Fibroblast of lung (primary cell): ENCODE data around the gene EMILIN2.

ENCODE experiments used
- EZH2 ChIP-seq: IDR thresholded peaks from 2 replicates; pipeline ENCODE4 v1.5.1; 2012; ENCODE audit warnings: low read length, control low read depth, mild to moderate bottlenecking; ENCODE audit errors: missing control alignments
- TF ChIP-seq, protein P1 (sequence below), 2 donors: IDR thresholded peaks in 1 of 2; conservative IDR thresholded peaks in 1 of 2; 1 replicate in 1 of 2; 2 replicates in 1 of 2; pipeline ENCODE4 v1.5.1; 2011 to 2012; ENCODE audit warnings: low read length in 2 of 2, control low read depth in 1 of 2, inconsistent platforms in 1 of 2, low read depth in 1 of 2, mild to moderate bottlenecking in 1 of 2

DNA sequence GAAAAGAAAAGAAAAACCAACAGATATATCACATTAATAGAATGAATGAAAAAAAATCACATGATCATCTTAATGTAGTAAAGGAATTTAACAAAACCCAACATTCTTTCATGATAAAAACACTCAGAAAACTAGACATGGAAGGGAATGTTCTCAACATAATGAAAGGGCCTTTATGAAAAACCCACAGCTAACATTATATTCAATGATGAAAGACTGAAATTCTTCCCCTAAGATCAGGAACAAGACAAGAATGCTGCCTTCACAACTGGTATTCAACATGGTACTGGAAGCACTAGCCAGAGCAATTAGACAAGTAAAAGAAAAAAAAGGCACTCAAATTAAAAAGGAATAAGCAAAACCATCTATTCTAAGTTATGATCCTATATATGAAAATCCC lies 28.5 kb upstream of the EMILIN2 start:
- TF ChIP-seq, protein P1, sequence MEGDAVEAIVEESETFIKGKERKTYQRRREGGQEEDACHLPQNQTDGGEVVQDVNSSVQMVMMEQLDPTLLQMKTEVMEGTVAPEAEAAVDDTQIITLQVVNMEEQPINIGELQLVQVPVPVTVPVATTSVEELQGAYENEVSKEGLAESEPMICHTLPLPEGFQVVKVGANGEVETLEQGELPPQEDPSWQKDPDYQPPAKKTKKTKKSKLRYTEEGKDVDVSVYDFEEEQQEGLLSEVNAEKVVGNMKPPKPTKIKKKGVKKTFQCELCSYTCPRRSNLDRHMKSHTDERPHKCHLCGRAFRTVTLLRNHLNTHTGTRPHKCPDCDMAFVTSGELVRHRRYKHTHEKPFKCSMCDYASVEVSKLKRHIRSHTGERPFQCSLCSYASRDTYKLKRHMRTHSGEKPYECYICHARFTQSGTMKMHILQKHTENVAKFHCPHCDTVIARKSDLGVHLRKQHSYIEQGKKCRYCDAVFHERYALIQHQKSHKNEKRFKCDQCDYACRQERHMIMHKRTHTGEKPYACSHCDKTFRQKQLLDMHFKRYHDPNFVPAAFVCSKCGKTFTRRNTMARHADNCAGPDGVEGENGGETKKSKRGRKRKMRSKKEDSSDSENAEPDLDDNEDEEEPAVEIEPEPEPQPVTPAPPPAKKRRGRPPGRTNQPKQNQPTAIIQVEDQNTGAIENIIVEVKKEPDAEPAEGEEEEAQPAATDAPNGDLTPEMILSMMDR (conservative IDR thresholded peaks at IDR 0.05 in 1 of 2, IDR thresholded peaks at IDR 0.05 in 1 of 2; ENCODE audit: low read depth in 1 of 2, low read length in 2 of 2), result no peak
- TF ChIP-seq EZH2, result no peak
